Mesendoderm (in vitro differentiated cells): ENCODE data around the gene MINDY1.

ENCODE experiments used
- DNase-seq: peaks from one replicate; pipeline ENCODE4 v3.0.0; 2013
- H2AK5ac ChIP-seq: 2 replicates; pipeline ENCODE4 v1.6.1; 2013; ENCODE audit warnings: low read length, inconsistent platforms
- H2BK120ac ChIP-seq: 2 replicates; pipeline ENCODE4 v1.6.1; 2013; ENCODE audit warnings: low read depth, mild to moderate bottlenecking, low read length, moderate library complexity, mixed read lengths
- H2BK15ac ChIP-seq: replicated peaks from 2 replicates; pipeline ENCODE4 v1.6.1; 2013; ENCODE audit warnings: low read depth, mild to moderate bottlenecking, moderate library complexity
- H2BK5ac ChIP-seq: 2 replicates; pipeline ENCODE4 v1.6.1; 2013; ENCODE audit warnings: low read length, inconsistent platforms
- H3K18ac ChIP-seq: 2 replicates; pipeline ENCODE4 v1.6.1; 2013; ENCODE audit warnings: mild to moderate bottlenecking, low read length, mixed read lengths
- H3K23ac ChIP-seq: one replicate; pipeline ENCODE4 v1.6.1; 2013; ENCODE audit warnings: low read length
- H3K27ac ChIP-seq: 2 replicates; pipeline ENCODE4 v1.5.1; 2013; ENCODE audit warnings: low read depth, mild to moderate bottlenecking, inconsistent platforms, low read length, moderate library complexity
- H3K27me3 ChIP-seq: 2 replicates; pipeline ENCODE4 v1.6.1; 2013; ENCODE audit warnings: low read length, control low read depth, mild to moderate bottlenecking, inconsistent platforms; ENCODE audit not compliant: insufficient read depth, poor library complexity
- H3K36me3 ChIP-seq: 2 replicates; pipeline ENCODE4 v1.6.1; 2013; ENCODE audit warnings: low read length, inconsistent platforms; ENCODE audit not compliant: control insufficient read depth, insufficient read depth
- H3K4ac ChIP-seq: one replicate; pipeline ENCODE4 v1.6.1; 2013; ENCODE audit warnings: low read depth, mild to moderate bottlenecking, low read length, moderate library complexity
- H3K4me1 ChIP-seq: 2 replicates; pipeline ENCODE4 v1.6.1; 2013; ENCODE audit warnings: low read depth, low read length, inconsistent platforms; ENCODE audit not compliant: control insufficient read depth
- H3K4me2 ChIP-seq: 2 replicates; pipeline ENCODE4 v1.6.1; 2013; ENCODE audit warnings: low read length
- H3K4me3 ChIP-seq: 2 replicates; pipeline ENCODE4 v1.5.1; 2013; ENCODE audit warnings: mild to moderate bottlenecking, low read length
- H3K56ac ChIP-seq: one replicate; pipeline ENCODE4 v1.6.1; 2013; ENCODE audit warnings: low read length
- H3K79me1 ChIP-seq: 2 replicates; pipeline ENCODE4 v1.6.1; 2013; ENCODE audit warnings: low read length, inconsistent platforms
- H3K79me2 ChIP-seq: 2 replicates; pipeline ENCODE4 v1.6.1; 2013; ENCODE audit warnings: mild to moderate bottlenecking, low read length; ENCODE audit not compliant: control insufficient read depth, insufficient read depth
- H3K9ac ChIP-seq: 2 replicates; pipeline ENCODE4 v1.6.1; 2013; ENCODE audit warnings: low read length, inconsistent platforms
- H4K5ac ChIP-seq: one replicate; pipeline ENCODE4 v1.6.1; 2013; ENCODE audit warnings: low read length
- H4K8ac ChIP-seq: one replicate; pipeline ENCODE4 v1.6.1; 2013; ENCODE audit warnings: low read depth, mild to moderate bottlenecking, control low read depth, low read length, moderate library complexity
- WGBS: extraction: QIAGEN DNeasy Blood & Tissue Kit; methylation state at CpG from one replicate; pipeline ENCODE4 v1.1.7; 2013; ENCODE audit warnings: low lambda C conversion rate, missing lambda C conversion rate; ENCODE audit not compliant: insufficient coverage; ENCODE audit errors: extremely low coverage; 5-methylcytosine and 5-hydroxymethylcytosine counted together

MINDY1 gene

DNA sequence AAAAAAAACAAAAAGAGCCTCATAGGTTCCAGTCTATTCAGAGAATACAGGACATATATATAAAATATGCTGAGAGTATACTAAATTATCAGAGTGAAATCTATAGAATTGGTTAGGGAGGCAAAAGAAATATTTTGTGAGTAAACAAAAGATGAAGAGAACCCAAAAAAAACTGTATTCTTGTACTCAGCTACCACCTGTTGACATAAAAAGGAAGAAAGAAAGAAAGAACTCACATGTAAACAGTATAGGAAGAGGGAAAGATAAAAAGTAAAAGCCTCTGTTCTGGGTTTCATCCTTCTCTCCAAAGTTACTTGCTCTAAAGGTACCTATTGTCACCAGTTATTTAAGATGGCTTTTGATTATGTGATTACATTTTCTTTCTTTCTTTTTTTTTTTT, 19.8 kb upstream of the MINDY1 start:
- no peak overlapping the region for H2BK15ac ChIP-seq
- no peak overlapping the region for H3K4me3 ChIP-seq
- no peak overlapping the region for H4K8ac ChIP-seq
- DNase-seq, result no peak
- no peak overlapping the region for H3K9ac ChIP-seq
- no peak overlapping the region for H3K27ac ChIP-seq
- H2BK5ac ChIP-seq, result no peak overlapping the region
- H3K36me3 ChIP-seq, result peaks cover 2% of the 10 kb centered on the region
- H3K4me1 ChIP-seq, result no peaks in the 10 kb centered on the region
- H3K23ac ChIP-seq, result no peak overlapping the region
- H2BK120ac ChIP-seq, result no peak overlapping the region
- H3K18ac ChIP-seq, result no peak overlapping the region
- H3K56ac ChIP-seq, result no peak overlapping the region
- no peaks in the 10 kb centered on the region for H3K27me3 ChIP-seq
- no peaks in the 10 kb centered on the region for H3K79me2 ChIP-seq
- H3K4me2 ChIP-seq, result no peak overlapping the region
- no peak overlapping the region for H2AK5ac ChIP-seq
- no peak overlapping the region for H4K5ac ChIP-seq
- no peak overlapping the region for H3K4ac ChIP-seq
- no peaks in the 10 kb centered on the region for H3K79me1 ChIP-seq

DNA sequence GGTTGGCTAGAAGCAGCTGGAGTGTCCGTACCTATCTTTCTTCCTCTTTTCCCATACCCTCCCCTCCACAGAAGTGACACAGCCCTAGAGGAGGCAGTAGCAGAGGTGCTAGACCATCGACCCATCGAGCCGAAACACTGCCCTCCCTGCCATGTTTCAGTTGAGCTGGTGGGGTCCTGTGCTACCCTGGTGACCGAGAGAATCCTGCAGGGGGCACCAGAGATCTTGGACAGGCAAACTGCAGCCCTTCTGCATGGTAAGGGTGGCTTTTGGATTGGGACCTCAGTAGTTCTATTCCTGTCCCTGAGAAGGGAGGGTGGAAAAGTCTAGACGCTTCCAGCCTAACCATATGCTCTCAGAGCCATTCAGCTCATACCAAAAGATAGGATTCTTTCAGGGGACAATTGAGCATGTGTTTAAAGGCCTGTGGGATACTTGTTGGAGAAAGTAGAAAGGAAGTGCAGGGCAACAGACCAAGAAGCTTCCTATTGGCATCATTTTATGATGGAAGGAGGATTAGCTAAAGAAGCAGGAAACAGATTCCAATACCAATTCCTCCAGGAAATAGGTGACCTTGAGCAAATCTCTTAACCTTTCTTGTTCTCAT, 17.9 kb upstream of the MINDY1 start:
- Histone ChIP-seq H3K79me1 (no peaks in the 10 kb centered on the region), H3K56ac (no peak overlapping the region), H4K8ac (no peak overlapping the region), H2BK5ac (no peak overlapping the region), H3K4ac (no peak overlapping the region), H3K9ac (no peak overlapping the region), H2AK5ac (no peak overlapping the region), H3K79me2 (no peaks in the 10 kb centered on the region), H3K4me3 (no peak overlapping the region), H3K4me2 (no peak overlapping the region), H3K36me3 (peaks cover 2% of the 10 kb centered on the region), H3K4me1 (no peaks in the 10 kb centered on the region), H4K5ac (no peak overlapping the region), H3K23ac (no peak overlapping the region), H2BK15ac (no peak overlapping the region), H3K27ac (no peak overlapping the region), H3K18ac (no peak overlapping the region), H2BK120ac (no peak overlapping the region), H3K27me3 (no peaks in the 10 kb centered on the region)
- no CpG with 5 or more reads among the region's 6 CpGs for WGBS
- peak; percentile 95 for DNase-seq

DNA sequence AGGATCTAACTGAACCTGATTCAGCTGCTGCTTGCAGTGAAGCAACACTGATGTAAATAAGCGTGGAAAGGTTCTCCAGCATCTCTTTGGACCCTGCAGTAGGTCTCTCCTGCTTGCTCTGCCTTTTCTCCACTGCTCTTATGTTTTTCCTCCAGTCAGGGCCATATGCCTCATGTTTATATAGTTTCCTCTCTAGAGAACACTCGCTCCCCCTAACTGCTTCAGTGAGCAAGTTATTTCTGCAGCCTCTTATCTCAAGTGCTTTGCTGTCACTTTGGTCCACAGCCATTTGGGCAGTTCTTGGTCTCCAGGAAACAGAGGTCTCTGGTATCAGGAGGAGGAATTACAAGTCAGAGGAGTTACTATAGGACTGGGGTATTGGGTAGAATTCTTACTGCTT, 6.8 kb upstream of the MINDY1 start:
- no peak overlapping the region for H2BK15ac ChIP-seq
- no peak overlapping the region for H3K56ac ChIP-seq
- DNase-seq, result peak; percentile 49
- H4K8ac ChIP-seq, result no peak overlapping the region
- H2BK5ac ChIP-seq, result no peak overlapping the region
- no peak overlapping the region for H3K9ac ChIP-seq
- H3K4me3 ChIP-seq, result no peak overlapping the region
- no peak overlapping the region for H3K4ac ChIP-seq
- H2AK5ac ChIP-seq, result no peak overlapping the region
- no peaks in the 10 kb centered on the region for H3K79me2 ChIP-seq
- no peak overlapping the region for H4K5ac ChIP-seq
- H3K23ac ChIP-seq, result no peak overlapping the region
- no peaks in the 10 kb centered on the region for H3K36me3 ChIP-seq
- no peak overlapping the region for H3K4me2 ChIP-seq
- no peak overlapping the region for H2BK120ac ChIP-seq
- no peaks in the 10 kb centered on the region for H3K4me1 ChIP-seq
- H3K79me1 ChIP-seq, result peaks cover under 1% of the 10 kb centered on the region
- no peak overlapping the region for H3K27ac ChIP-seq
- no peak overlapping the region for H3K18ac ChIP-seq
- no peaks in the 10 kb centered on the region for H3K27me3 ChIP-seq
- no CpG with 5 or more reads among the region's 2 CpGs for WGBS

DNA sequence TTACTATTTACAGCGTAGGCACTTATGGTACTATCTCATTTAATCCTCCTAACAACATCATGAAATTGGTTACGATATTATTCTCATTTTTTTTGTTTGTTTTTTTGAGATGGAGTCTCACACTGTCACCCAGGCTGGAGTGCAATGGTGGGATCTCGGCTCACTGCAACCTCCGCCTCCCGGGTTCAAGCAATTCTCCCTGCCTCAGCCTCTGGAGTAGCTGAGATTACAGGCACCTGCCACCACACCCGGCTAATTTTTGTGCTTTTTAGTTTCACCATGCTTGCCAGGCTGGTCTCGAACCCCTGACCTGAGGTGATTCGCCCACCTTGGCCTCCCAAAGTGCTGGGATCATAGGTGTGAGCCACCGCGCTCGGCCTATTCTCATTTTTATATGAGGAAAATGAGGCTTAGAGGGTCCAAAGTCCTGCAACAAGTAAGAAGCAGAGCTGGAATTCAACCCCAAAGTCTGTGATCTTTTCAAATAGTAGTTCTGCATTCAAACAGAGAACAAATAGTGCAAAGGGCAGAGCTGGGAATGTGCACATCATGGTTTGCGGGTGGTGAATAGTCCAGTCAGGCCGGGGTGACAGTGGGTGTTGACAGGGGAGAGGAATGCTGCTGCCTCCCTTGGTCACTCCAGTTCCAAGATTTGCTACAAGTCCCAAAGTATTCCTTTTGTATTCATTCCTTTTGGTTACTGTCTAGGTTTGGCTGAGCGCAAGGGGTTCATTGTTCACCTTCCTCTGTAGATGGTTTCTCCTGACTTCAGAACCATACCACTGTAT, 6.2 kb upstream of the MINDY1 start:
- no peak overlapping the region for H3K4ac ChIP-seq
- H3K23ac ChIP-seq, result no peak overlapping the region
- H3K27me3 ChIP-seq, result no peaks in the 10 kb centered on the region
- no peaks in the 10 kb centered on the region for H3K79me2 ChIP-seq
- no peak for DNase-seq
- H3K27ac ChIP-seq, result no peak overlapping the region
- H4K5ac ChIP-seq, result no peak overlapping the region
- H2BK120ac ChIP-seq, result no peak overlapping the region
- no peak overlapping the region for H3K9ac ChIP-seq
- H2BK15ac ChIP-seq, result no peak overlapping the region
- H3K4me3 ChIP-seq, result no peak overlapping the region
- H3K36me3 ChIP-seq, result no peaks in the 10 kb centered on the region
- H3K4me2 ChIP-seq, result no peak overlapping the region
- peaks cover 2% of the 10 kb centered on the region for H3K79me1 ChIP-seq
- no peak overlapping the region for H2BK5ac ChIP-seq
- H3K4me1 ChIP-seq, result no peaks in the 10 kb centered on the region
- H3K18ac ChIP-seq, result no peak overlapping the region
- no peak overlapping the region for H2AK5ac ChIP-seq
- no CpG with 5 or more reads among the region's 14 CpGs for WGBS
- no peak overlapping the region for H3K56ac ChIP-seq
- H4K8ac ChIP-seq, result no peak overlapping the region

DNA sequence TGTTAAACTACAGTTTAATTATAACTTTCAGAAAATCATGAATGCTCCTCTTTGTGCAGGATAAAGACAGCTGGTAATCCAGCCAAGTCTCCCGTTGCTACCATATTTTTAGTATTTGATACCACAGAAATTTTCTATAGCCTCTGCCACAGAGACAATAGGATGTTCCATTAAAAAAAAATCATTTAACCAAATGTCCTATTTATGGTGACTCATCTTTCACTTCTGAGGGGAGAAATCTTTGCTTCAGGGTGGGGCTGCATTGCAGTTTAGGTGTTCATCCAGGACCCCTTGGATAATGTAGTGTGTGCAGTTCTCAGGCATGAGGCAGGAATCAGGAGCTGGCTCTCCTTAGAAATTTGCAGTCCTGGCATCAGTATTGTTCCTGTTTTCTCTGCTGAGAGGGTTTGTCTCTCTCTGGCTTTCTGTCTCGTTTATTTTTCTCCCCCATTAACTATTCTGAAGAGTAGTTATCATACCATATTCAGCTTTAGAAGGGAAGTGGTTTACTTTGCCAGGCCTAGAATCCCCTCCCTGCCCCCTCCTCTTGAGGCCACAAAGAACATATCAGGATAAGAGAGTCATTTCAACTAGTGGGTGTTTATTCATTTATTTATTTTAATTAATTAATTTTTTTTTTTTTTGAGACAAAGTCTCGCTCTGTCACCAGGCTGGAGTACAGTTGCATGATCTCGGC, 4.6 kb upstream of the MINDY1 start:
- no peak overlapping the region for H2BK120ac ChIP-seq
- H3K4me1 ChIP-seq, result peaks cover under 1% of the 10 kb centered on the region
- H3K18ac ChIP-seq, result no peak overlapping the region
- no peak overlapping the region for H4K5ac ChIP-seq
- no peak overlapping the region for H3K23ac ChIP-seq
- H3K4me2 ChIP-seq, result no peak overlapping the region
- no peak overlapping the region for H3K27ac ChIP-seq
- no peak overlapping the region for H4K8ac ChIP-seq
- H3K79me2 ChIP-seq, result no peaks in the 10 kb centered on the region
- no peak overlapping the region for H3K4ac ChIP-seq
- DNase-seq, result no peak
- H3K9ac ChIP-seq, result no peak overlapping the region
- no peak overlapping the region for H2BK5ac ChIP-seq
- no peak overlapping the region for H2BK15ac ChIP-seq
- no peaks in the 10 kb centered on the region for H3K27me3 ChIP-seq
- WGBS, result no CpG with 5 or more reads among the region's 4 CpGs
- no peak overlapping the region for H2AK5ac ChIP-seq
- H3K4me3 ChIP-seq, result no peak overlapping the region
- peaks cover 2% of the 10 kb centered on the region for H3K79me1 ChIP-seq
- no peaks in the 10 kb centered on the region for H3K36me3 ChIP-seq
- H3K56ac ChIP-seq, result no peak overlapping the region
